HG02610 (cell line): Measurements from ENCODE around the gene SALL3.
"Not testable (repeated sequence)": the region's sequence is repeated elsewhere in the genome, so short reads cannot be mapped to it uniquely, and the experiment has no call there.

Experiments used
- ATAC-seq: cut with Tn5 transposase; IDR thresholded peaks from one replicate; pipeline ENCODE4 v1.9.1; 2021; ENCODE audit warnings: mild to moderate bottlenecking, moderate library complexity; ENCODE audit not compliant: unreplicated experiment

Gene SALL3

DNA sequence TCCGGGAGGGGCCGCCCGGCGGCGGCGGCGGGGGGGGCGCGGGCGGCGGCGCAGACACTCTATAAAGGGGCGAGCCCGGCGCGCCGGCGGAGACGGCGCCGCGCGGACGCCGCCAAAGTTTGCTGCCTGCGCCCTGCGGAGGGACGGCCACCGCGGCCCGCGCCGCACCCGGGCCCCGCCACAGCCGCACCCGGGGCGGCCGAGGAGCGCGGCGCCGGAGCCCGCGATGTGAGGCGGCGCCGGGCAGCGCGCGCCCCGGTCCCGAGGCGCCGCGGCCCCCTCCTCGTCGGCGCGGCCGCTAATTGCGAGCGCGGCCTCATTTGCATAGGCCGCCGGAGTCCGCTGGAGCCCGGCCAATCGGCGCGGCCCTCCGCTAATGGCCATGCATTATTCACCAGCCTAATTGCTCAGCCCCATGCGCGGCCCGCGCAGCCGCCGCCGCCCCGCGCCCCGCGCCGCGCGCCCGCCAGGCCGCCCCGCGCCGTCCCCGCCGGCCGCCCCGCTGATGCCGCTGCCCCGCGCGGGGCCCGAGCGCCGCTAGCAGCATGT is at the start of gene SALL3:
Gene SALL3, plus strand, starts transcription at position 89 of the 549 bp plus-strand sequence. Its CDS starts 457 bp downstream, at position 546.
- ATAC-seq, result no peak

DNA sequence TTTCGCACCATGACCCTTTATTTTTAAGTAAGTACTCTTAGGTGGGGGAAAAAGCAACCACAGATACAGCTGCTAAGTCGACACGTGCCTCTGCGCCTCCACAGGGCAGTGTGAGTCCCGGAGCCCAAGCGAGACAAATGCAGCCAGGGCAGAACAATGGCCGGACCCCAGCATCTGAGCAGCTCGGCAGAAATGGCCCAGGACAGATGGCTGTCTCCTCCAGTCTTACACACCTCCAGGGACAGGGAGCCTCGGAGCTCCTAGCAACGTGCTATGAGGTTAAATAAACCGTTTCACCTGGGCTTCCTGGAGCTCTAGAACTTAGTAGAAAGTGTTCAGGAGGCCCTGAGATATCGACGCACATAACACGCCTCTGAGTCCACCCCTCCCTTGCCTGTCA is 47.3 kb upstream of the SALL3 start:
- ATAC-seq, result no peak

DNA sequence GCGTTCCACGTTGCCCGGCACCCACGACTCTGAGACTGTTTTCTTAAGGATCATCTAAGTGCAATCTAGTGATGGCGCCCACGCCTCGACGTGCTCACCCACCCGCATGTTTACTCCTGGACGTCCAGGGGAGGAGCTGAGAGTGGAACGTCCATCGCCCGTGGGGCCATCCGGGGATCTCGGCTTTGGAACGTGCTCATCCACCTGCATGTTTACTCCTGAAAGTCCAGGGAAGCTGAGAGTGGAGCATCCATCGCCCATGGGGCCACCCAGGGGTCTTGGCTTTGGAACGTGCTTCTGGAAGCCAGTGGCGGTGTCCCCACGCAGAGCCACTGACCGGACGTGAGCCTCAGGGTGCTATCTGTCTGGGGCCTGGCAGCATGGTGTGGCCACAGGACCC is 45.6 kb upstream of the SALL3 start:
- no peak for ATAC-seq

DNA sequence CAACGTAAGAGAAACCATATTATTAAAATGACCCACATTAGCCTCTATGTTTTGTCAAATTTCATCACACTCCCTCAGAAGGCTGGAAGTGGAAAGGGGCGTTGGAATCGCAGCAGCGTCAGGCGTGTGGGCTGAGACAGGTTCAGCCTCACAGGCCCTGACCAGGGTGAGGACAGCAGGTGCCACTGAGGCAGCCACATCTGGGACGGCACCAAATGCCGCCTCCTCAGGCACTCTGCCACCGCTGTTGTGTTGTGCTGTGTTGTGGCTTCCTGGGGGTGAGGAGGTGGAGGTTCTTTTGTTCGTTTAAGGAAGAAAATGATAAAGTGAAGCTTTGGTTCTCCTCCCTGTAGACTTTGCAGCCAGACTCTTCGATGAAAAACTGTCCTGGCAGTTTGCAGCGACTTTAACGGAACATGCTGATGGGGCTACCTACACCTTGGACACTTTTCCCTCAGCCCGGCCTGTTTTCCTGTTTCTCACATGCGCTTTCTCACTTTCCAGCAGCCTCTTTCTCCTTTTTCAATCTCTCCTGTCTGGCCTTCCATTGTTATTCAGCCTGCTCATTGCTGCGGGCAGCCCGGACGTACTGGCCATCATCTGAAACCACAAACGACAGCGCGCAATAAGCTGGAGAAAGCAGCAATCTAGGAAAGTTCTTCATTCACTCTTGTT is 44.9 kb upstream of the SALL3 start:
- ATAC-seq, result no peak

DNA sequence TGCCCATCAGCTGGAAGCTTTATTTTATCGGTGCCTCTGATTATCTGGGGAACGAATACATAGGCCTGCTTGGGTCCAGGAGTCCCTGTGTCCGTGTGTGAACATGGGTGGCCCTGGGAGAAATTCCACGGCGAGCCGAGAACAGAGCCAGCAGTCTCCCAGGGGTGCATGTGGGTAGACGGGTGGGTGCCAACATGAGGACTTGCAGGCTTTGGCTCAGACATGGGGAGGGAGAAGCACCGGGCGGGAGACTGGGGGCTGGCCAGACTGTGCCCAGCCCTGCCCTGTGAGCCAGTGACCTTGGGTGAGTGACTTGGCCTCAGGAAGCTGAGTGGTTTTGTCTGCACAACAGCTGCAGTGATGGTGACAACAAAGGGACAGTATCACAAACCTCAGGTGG is 44.2 kb upstream of the SALL3 start:
- ATAC-seq, result no peak

DNA sequence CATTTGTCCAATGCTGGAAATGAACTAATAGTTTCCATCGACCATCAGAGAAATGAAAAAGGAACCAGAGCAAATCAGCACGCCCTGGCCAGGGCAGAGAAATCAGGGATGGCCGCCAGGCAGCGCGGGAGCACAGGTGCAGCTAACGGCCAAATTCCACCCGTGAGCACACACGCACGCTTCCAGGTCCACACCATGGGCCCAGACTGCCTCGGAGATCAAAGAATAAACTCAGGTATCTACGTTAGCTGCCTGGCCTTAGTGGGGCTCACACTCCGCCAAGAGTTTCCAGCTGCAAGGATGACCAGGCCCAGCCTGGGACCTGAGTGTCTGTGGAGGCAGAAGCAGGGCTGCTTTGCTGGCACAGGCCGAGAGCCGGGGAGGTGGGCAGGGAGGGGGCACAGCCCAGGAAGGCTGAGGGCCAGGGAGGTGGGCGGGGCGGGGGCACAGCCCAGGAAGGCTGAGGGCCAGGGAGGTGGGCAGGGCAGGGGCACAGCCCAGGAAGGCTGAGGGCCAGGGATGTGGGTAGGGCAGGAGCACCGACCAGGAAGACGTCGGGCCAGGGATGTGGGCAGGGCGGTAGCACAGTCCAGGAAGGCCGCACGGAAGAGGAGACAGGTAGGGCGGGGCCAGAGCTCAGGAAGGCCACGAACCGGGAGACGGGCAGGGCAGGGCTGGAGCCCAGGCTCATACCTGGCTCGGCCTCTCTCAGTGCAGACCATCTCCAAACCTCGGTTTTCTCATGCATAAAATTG is 43.2 kb upstream of the SALL3 start:
- no peak for ATAC-seq

DNA sequence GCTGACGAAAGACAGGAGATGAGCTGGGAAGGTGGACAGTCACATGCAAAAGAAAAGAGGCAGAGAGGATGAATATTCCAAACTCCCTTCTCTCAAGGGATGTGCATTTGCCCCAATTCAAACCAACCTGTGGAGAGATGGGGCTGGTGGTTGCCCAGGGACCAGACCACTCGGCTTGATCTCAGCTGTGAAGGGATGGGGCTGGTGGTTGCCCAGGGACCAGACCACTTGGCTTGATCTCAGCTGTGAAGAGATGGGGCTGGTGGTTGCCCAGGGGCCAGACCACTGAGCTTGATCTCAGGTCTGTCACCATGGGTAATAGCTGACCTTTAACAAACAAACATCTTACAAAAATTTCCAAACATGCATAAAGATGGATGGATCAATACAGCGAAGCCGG is 42.5 kb upstream of the SALL3 start:
- ATAC-seq, result no peak

DNA sequence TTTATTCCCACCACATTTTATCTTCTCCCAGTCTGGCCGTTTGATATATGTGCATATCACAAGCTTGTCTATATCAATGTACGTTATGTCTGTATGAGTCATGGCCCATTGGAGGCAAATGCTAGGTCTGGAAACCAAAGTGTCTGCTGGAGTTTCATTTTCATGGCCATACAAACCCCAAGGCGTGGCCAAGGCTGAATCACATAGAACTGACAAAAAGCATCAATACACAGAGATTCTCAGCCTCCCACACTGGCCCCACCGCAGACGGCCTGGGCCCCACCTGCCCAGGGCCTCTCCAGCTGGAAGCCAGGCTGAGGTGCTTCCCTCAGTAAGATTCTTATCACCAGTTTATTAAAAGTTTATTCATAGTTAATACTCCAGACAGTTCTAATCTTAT is 40.5 kb upstream of the SALL3 start:
- ATAC-seq, result no peak

DNA sequence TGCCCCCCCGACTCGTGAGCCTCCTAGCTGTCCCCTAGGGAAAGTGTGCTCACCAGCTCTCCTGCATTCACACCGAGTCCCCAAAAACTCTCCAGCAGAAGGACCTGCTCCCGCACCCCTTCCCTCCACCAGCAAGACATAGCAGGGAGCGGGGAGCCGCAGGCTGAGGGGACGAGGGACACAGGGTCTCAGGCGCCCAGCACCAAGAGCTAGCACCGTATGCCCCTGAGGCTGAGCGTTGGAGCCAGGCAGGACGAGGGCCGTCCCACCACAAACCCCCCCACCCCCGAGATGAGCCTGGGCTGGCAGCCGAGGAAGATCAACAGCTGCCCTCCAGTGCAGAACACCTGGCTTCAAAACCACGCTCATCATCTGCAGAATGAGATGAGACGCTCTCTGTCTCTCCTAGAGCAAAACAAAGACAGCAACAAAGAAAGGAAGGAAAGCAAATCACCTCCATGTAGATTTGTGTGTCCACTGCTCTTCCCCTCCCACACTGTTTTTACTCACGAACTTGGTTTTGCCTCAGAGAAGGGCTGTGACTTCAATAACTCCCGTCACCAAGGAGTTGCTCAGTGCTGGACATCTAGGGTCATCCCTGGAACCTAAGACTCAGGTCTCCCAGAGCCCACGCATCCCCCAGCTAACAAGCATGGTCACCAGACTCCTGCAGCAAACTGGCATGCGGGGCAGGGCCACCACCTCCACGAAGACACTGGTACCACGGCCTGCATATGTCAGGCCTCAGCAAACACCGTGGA is 39.7 kb upstream of the SALL3 start:
- no peak for ATAC-seq

DNA sequence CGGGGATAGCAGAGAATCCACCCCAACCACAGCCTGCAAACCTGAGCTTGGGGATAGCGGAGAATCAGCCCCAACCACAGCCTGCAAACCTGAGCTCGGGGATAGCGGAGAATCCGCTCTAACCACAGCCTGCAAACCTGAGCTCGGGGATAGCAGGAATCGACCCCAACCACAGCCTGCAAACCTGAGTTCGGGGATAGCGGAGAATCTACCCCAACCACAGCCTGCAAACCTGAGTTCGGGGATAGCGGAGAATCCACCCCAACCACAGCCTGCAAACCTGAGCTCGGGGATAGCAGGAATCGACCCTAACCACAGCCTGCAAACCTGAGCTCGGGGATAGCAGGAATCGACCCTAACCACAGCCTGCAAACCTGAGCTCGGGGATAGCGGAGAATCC is 37.4 kb upstream of the SALL3 start:
- ATAC-seq, result not testable (repeated sequence)

DNA sequence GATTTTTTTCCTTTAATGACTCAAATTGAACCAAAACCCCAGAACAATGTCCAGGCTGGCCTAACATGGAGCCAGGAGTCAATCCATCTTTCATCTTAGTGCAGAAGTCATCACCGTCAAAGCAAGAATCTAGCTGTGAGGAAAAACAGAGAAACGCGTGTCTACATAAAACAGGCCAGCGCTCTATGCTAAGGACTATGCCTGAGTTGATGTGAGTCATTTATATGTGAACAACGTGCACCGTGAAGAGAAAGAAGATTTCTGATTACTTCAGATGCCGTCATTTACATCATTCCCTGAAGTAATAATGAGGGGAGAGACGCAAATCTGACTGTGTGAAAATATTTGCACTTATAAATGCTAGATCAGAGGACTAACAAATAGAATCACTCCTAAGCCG is 34.0 kb upstream of the SALL3 start:
- no peak for ATAC-seq

DNA sequence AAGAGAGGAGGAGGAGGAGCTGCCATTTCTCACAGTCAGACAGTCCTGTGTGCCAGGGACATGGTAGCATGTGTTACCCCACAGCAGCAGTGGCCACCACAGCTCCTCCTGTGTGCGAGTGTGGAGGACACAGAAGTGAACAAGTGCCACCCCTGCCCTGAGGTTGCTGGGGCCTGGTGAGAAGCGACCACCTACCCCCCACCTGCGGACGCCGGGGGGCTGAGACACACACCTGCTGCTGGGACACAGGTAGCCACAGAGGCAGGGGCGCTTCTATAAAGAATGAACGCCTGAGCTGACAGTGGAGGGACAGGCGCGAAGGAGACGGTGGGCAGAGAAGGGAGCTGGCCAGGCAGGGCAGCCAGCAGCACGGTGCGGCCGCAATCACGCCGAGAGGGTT is 32.3 kb upstream of the SALL3 start:
- ATAC-seq, result no peak

DNA sequence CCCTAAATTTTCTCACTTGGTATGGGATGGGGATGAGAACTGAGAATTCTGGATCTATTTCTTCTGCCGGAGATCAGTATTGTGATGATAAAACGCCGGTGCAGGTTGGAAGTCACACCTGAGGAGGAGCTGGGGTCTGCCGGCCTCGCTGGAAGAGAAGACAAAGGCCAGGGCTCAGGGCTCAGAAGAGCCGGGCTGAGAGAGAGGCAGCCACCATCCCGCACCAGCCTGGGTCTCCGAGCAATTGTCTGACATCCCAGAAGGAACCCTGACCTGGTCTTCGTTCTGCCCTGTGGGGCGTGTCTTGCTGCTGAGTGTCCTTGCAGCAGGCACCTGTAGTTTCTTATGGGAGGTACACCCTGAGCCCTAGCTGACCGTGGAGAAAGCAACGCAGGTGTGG is 31.4 kb upstream of the SALL3 start:
- no peak for ATAC-seq

DNA sequence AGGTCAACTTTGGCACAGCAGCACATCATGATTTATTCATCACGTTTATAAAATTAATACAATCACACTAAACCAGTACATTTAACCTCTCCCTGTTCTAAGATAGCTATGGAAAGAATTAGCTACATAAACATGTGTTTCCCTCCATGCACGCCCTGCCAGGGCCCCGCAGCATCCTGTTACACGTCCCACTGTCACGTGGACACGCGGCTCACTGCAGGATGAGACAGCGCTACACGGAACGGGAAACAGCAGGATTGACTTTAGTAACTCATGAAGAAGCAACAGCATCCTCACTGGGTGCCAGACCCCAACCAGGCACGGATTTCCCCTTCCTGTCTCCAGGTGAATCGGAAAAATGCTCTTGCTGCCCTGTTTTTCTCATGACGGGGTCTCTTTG is 30.9 kb upstream of the SALL3 start:
- no peak for ATAC-seq

DNA sequence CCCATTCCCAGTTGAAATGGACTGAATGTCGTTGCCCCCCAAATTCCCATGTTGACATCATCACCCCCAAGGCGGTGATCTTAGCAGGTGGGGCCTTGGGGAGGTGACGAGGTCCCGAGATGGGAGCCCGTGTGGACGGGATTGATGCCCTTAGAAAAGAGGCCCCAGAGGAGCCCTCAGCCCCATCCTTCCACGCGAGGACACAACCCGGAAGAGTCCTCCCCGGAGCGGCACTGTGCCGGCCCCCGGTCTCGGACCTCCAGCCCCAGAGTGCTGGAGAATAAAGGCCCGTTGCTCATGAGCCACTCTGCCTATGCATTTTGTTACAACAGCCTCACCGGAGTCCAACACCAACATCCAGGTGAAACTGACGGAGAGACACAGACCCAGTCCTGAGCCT is 30.4 kb upstream of the SALL3 start:
- ATAC-seq, result no peak

DNA sequence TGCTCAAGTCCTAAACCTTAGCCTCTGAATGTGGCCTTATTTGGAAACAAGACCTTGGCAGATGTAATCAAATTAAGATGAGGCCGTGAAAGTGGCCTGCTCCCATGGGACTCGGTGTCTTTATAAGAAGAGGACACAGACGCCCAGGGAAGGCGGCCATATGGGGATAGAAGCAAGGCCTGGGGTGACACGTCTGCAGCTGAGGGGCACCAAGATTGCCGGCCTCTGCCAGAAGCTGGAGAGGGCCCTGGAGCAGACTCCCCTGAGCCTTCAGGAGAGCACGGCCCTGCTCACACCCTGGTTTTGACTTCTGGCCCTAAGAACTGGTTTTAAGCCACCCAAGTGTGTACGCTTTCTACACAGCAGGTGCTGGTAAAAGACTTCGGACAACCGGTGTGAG is 29.2 kb upstream of the SALL3 start:
- no peak for ATAC-seq

DNA sequence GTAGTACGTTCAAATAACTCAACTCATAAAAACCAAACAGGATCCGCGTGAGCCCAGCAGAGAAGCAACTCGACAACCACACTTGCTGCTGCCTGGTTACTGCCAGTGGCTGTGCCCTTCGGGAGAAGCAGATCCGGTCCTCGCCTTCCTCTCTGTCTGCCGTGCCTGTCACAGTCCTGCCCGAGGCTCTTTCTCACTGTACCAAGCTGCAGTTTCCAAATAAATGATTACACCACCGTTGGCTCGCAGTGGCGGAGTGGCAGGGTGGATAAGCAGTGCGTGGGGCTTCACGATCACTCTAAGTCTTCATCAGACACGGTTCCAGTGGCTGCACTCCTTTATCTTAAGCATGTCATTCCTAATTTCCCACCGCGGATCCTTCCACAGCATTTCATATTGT is 26.1 kb upstream of the SALL3 start:
- ATAC-seq, result no peak

DNA sequence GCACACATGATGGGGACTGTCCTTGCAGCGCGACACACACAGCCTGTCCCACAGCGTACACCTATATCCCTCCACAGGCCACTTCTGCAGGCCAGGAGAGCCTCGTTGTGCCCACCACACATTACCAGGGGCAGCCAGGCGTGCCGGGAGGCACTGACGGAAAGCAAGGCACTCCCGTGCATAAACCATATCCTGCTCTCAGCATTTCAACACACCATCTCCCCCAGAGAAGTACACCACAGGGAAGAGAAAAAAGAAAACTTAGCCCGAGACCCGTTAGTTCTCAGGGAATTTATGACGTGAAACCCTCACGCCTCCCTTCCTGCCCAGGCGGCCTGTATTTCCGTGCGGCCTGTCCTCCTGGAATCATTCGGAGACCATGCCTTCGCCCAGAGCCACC is 24.6 kb upstream of the SALL3 start:
- ATAC-seq, result no peak

DNA sequence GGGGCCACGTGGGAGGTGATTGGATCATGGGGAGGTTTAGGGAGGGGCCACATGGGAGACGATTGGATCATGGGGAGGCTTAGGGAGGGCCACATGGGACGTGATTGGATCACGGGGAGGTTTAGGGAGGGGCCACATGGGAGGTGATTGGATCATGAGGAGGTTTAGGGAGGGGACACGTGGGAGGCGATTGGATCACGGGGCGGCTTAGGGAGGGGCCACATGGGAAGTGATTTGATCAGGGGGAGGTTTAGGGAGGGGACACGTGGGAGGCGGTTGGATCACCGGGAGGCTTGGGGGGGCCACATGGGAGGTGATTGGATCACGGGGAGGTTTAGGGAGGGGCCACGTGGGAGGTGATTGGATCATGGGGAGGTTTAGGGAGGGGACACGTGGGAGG is 22.5 kb upstream of the SALL3 start:
- no peak for ATAC-seq

DNA sequence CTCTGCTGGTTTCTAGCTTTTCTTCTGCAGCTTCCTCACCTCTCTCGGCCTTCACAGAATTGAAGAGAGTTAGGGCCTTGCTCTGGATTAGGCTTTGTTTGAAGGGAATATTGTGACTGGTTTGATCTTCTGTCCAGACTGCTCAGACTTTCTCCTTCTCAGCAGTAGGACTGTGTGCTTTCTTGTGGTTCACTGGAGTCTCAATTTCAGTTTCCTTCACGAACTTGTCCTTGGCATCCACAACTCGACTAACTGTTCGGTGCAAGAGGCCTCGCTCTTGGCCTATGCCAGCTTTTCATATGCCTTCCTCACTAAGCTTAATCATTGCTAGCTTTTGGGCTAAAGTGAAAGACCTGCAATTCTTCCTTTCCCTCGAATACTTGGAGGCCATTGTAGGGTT is 18.9 kb upstream of the SALL3 start:
- ATAC-seq, result no peak

DNA sequence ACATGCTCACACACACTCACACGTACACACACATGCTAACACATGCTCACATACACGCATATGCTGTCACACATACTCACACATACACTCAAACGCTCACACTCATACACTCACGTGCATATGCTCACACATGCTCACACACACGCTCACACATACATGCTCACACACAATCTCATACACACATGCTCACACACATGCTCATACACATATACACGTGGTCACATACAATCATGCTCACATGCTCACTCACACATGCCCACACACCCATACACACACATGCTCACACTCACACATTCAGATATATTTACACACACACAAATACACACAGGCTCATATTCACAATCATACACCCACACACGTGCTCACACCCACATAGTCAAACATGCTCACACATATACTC is 17.5 kb upstream of the SALL3 start:
- ATAC-seq, result no peak

DNA sequence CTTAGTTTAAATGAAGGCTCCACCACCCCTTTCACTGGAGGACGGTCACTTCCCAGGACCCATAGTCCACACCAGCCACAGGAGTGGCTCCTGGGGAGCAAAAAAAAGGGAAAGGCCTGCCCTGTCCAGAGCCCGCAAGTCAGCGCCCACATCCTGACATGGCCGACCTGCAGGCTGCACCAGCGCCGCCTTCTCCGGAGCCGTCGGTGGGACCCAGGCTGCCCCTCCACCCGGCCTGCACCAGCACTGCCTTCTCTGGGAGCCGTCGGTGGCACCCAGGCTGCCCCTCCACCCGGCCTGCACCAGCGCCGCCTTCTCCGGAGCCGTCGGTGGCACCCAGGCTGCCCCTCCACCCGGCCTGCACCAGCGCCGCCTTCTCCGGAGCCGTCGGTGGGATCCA is 14.9 kb upstream of the SALL3 start:
- not testable (repeated sequence) for ATAC-seq
